ENCODE measurements around the gene TMEM233. TPM values are rescaled to one million over a fixed set of nuclear protein-coding genes. Genes with fewer than 3 reads are reported as not detected.

Gene TMEM233
- total RNA-seq, 5 donors from 2014 or later (not counting 1 experiment from before 2014, with no cell fraction given), result not detected

DNA sequence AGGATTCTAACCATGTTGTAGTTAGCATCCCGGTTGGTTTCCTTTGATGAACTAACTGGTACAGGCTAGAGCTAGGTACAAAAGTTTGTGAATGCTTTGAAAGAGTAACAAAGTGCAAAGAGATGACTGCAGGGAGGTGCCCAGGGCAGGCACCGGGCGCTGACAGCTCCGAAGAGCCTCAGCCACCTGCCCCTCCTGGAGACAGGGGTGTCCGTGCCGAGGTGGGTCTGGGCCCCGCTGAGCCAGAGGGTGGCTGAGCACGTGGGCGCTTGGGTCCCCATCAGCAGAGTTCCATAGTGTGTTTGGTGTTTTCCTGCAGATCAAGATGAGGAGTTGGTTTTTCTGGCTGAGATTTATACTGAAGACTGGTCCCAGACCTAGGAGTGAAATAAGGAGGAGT, 94.3 kb downstream of the TMEM233 start:
- no peaks in the 10 kb centered on the region for H3K4me1 ChIP-seq (ENCODE audit: control insufficient read depth in 1 of 2, extremely low read depth in 1 of 2, insufficient read depth in 2 of 2, low read length in 2 of 2)
- no peak for ATAC-seq (replicated peaks in 1 of 4)
- no peaks in the 10 kb centered on the region for H3K27me3 ChIP-seq (replicated peaks in 1 of 2; ENCODE audit: control insufficient read depth in 2 of 2, extremely low read depth in 1 of 2, insufficient read depth in 2 of 2, low read length in 1 of 2)
- Mint-ChIP-seq H3K36me3 (peaks cover 6% of the 10 kb centered on the region), H3K27ac (no peak overlapping the region), H3K27me3 (no peaks in the 10 kb centered on the region), H3K9me3 (no peaks in the 10 kb centered on the region), H3K4me1 (peaks cover 0 to 2% (median 0%) of the 10 kb centered on the region in 3 donors), H3K4me3 (no peak overlapping the region)
- H3K27ac ChIP-seq (ENCODE audit: low read length), result no peak overlapping the region
- ChIA-PET CTCF (interaction anchor here in 1 of 2 donors (0.7 kb wide), 1 partner anchor 22 kb away, joined by 4 read pairs; no protein-coding TSS in a partner anchor), POLR2A (interaction anchor here in 1 of 2 donors (0.7 kb wide), 1 partner anchor 16 kb away, joined by 4 read pairs; no protein-coding TSS in a partner anchor)
- WGBS (ENCODE audit: insufficient coverage), result 91% methylated on average over 7 of the region's 9 CpGs
- H3K9me3 ChIP-seq, result no peaks in the 10 kb centered on the region
- no peak for DNase-seq
- H3K36me3 ChIP-seq (ENCODE audit: control insufficient read depth in 2 of 2, extremely low read depth in 1 of 2, insufficient read depth in 1 of 2, low read length in 1 of 2), result no peaks in the 10 kb centered on the region
- no peak overlapping the region for H3K4me3 ChIP-seq (ENCODE audit: control insufficient read depth in 1 of 2, extremely low read depth in 1 of 2, low read length in 1 of 2)

GRCh38 chr12:119689935-119690500, 96.4 kb downstream of the TMEM233 start:
- WGBS (ENCODE audit: insufficient coverage), result over 99% methylated on average over 33 of the region's 38 CpGs
- CTCF ChIA-PET, result interaction anchor here in 1 of 2 donors (0.6 kb wide), 1 partner anchor 16 kb away, joined by 4 read pairs; no protein-coding TSS in a partner anchor

GRCh38 chr12:119691202-119691810, 97.7 kb downstream of the TMEM233 start:
- Histone ChIP-seq H3K9me3 (no peaks in the 10 kb centered on the region), H3K4me1 (ENCODE audit: control insufficient read depth in 1 of 2, extremely low read depth in 1 of 2, insufficient read depth in 2 of 2, low read length in 2 of 2) (no peaks in the 10 kb centered on the region), H3K36me3 (ENCODE audit: control insufficient read depth in 2 of 2, extremely low read depth in 1 of 2, insufficient read depth in 1 of 2, low read length in 1 of 2) (no peaks in the 10 kb centered on the region), H3K27me3 (replicated peaks in 1 of 2; ENCODE audit: control insufficient read depth in 2 of 2, extremely low read depth in 1 of 2, insufficient read depth in 2 of 2, low read length in 1 of 2) (no peaks in the 10 kb centered on the region), H3K4me3 (ENCODE audit: control insufficient read depth in 1 of 2, extremely low read depth in 1 of 2, low read length in 1 of 2) (no peak overlapping the region), H3K27ac (ENCODE audit: low read length) (no peak overlapping the region)
- no peaks in the 10 kb centered on the region for H3K27me3 Mint-ChIP-seq
- no peaks in the 10 kb centered on the region for H3K36me3 Mint-ChIP-seq
- H3K9me3 Mint-ChIP-seq, result no peaks in the 10 kb centered on the region
- ATAC-seq (replicated peaks in 1 of 4), result no peak
- H3K4me1 Mint-ChIP-seq, result no peaks in the 10 kb centered on the region
- no peak for DNase-seq
- H3K27ac Mint-ChIP-seq, result no peak overlapping the region
- WGBS (ENCODE audit: insufficient coverage), result 89% methylated on average over 3 of the region's 6 CpGs
- ChIA-PET POLR2A (no interaction called here), CTCF (no interaction called here)
- no peak overlapping the region for H3K4me3 Mint-ChIP-seq

More at GRCh38 chr12:119689935-119690500, 96.4 kb downstream of the TMEM233 start:
- no peak overlapping the region for H3K4me3 ChIP-seq (ENCODE audit: control insufficient read depth in 1 of 2, extremely low read depth in 1 of 2, low read length in 1 of 2)
- Mint-ChIP-seq H3K27me3 (no peaks in the 10 kb centered on the region), H3K27ac (no peak overlapping the region), H3K9me3 (no peaks in the 10 kb centered on the region), H3K4me1 (no peaks in the 10 kb centered on the region), H3K4me3 (no peak overlapping the region), H3K36me3 (no peaks in the 10 kb centered on the region)
- POLR2A ChIA-PET, result no interaction called here
- H3K27ac ChIP-seq (ENCODE audit: low read length), result no peak overlapping the region
- no peaks in the 10 kb centered on the region for H3K27me3 ChIP-seq (replicated peaks in 1 of 2; ENCODE audit: control insufficient read depth in 2 of 2, extremely low read depth in 1 of 2, insufficient read depth in 2 of 2, low read length in 1 of 2)
- H3K36me3 ChIP-seq (ENCODE audit: control insufficient read depth in 2 of 2, extremely low read depth in 1 of 2, insufficient read depth in 1 of 2, low read length in 1 of 2), result no peaks in the 10 kb centered on the region
- ATAC-seq (replicated peaks in 1 of 4) (no peak), DNase-seq (no peak)
- H3K9me3 ChIP-seq, result no peaks in the 10 kb centered on the region
- H3K4me1 ChIP-seq (ENCODE audit: control insufficient read depth in 1 of 2, extremely low read depth in 1 of 2, insufficient read depth in 2 of 2, low read length in 2 of 2), result no peaks in the 10 kb centered on the region

- no peaks in the 10 kb centered on the region for H3K36me3 Mint-ChIP-seq
- H3K4me3 ChIP-seq (ENCODE audit: control insufficient read depth in 1 of 2, extremely low read depth in 1 of 2, low read length in 1 of 2), result no peak overlapping the region
- no peaks in the 10 kb centered on the region for H3K36me3 ChIP-seq (ENCODE audit: control insufficient read depth in 2 of 2, extremely low read depth in 1 of 2, insufficient read depth in 1 of 2, low read length in 1 of 2)
- POLR2A ChIA-PET, result no interaction called here
- ATAC-seq (replicated peaks in 1 of 4) (no peak), DNase-seq (no peak)
- no peak overlapping the region for H3K27ac ChIP-seq (ENCODE audit: low read length)
- H3K27ac Mint-ChIP-seq, result no peak overlapping the region
- no peaks in the 10 kb centered on the region for H3K9me3 ChIP-seq
- no peaks in the 10 kb centered on the region for H3K27me3 Mint-ChIP-seq
- CTCF ChIA-PET, result no interaction called here
- H3K27me3 ChIP-seq (replicated peaks in 1 of 2; ENCODE audit: control insufficient read depth in 2 of 2, extremely low read depth in 1 of 2, insufficient read depth in 2 of 2, low read length in 1 of 2), result no peaks in the 10 kb centered on the region
- WGBS (ENCODE audit: insufficient coverage), result no CpG with 5 or more reads among the region's 5 CpGs
- H3K4me3 Mint-ChIP-seq, result no peak overlapping the region
- no peaks in the 10 kb centered on the region for H3K4me1 Mint-ChIP-seq
- H3K4me1 ChIP-seq (ENCODE audit: control insufficient read depth in 1 of 2, extremely low read depth in 1 of 2, insufficient read depth in 2 of 2, low read length in 2 of 2), result no peaks in the 10 kb centered on the region
- H3K9me3 Mint-ChIP-seq, result no peaks in the 10 kb centered on the region
These were observed 98.8 kb downstream of the TMEM233 start for GRCh38 chr12:119692410-119692809.

Other genes starting within 250 kb of the TMEM233 start
- gene PRKAB1, start 74.4 kb downstream of the TMEM233 start, total RNA-seq, result 10 to 100 TPM; 21.1 to 48.7 (median 43.5) TPM